Measurements from ENCODE around the gene C20orf144.

GRCh38 chr20:33649201-33649681 lies 12.9 kb upstream of the C20orf144 start:
- TF ChIP-seq POLR2AphosphoS5 (IDR thresholded peaks at IDR 0.05; ENCODE audit: low read depth, low read length), result no peak
- TF ChIP-seq, protein P1, sequence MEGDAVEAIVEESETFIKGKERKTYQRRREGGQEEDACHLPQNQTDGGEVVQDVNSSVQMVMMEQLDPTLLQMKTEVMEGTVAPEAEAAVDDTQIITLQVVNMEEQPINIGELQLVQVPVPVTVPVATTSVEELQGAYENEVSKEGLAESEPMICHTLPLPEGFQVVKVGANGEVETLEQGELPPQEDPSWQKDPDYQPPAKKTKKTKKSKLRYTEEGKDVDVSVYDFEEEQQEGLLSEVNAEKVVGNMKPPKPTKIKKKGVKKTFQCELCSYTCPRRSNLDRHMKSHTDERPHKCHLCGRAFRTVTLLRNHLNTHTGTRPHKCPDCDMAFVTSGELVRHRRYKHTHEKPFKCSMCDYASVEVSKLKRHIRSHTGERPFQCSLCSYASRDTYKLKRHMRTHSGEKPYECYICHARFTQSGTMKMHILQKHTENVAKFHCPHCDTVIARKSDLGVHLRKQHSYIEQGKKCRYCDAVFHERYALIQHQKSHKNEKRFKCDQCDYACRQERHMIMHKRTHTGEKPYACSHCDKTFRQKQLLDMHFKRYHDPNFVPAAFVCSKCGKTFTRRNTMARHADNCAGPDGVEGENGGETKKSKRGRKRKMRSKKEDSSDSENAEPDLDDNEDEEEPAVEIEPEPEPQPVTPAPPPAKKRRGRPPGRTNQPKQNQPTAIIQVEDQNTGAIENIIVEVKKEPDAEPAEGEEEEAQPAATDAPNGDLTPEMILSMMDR (IDR thresholded peaks at IDR 0.05), result no peak
- TF ChIP-seq TCF7L2 (IDR thresholded peaks at IDR 0.05; ENCODE audit: low read depth, low read length), result no peak
- TF ChIP-seq SIN3A (IDR thresholded peaks at IDR 0.05; ENCODE audit: borderline replicate concordance, insufficient read depth, low read depth, low read length), result no peak
- no peak for TF ChIP-seq REST (IDR thresholded peaks at IDR 0.05; ENCODE audit: insufficient read depth in 1 of 2, low read depth in 2 of 2, low read length in 1 of 2)
